Measurements from ENCODE around the gene TRMT44. TPM values are rescaled to one million over a fixed set of nuclear protein-coding genes. Genes with fewer than 3 reads are reported as not detected.

Gene TRMT44
- total and polyA plus RNA-seq, 2 of the 13 experiments (the other 11 are each of a cell fraction or from before 2014, with no cell fraction given), result 5.8 to 8.6 TPM

DNA sequence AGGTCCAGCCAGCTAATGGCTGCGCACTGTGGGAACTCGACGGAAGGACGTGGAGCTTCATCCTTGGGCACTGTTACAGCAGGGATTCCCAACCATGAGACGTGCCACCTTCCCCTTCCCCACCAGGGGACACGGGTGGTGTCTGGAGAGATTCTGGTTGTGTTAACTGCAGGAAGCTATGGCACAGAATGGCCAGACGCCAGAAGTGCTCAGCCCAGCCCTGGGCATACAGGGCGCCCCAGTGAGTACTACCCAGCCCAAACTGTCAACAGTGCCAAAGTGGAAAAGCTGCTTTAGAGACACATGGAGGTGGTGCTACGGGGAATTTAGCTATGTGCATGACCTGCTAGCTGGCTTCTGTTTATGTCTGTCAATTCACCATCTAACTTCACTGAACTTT, 32.8 kb upstream of the TRMT44 start (continued):
- TF ChIP-seq, protein P1, sequence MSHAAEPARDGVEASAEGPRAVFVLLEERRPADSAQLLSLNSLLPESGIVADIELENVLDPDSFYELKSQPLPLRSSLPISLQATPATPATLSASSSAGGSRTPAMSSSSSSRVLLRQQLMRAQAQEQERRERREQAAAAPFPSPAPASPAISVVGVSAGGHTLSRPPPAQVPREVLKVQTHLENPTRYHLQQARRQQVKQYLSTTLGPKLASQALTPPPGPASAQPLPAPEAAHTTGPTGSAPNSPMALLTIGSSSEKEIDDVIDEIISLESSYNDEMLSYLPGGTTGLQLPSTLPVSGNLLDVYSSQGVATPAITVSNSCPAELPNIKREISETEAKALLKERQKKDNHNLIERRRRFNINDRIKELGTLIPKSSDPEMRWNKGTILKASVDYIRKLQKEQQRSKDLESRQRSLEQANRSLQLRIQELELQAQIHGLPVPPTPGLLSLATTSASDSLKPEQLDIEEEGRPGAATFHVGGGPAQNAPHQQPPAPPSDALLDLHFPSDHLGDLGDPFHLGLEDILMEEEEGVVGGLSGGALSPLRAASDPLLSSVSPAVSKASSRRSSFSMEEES (CRISPR knock-in tag; IDR thresholded peaks at IDR 0.05), result no peak
- no peak for TF ChIP-seq NFIC (IDR thresholded peaks at IDR 0.05; ENCODE audit: low read length)
- no peak for TF ChIP-seq NFE2L2 (IDR thresholded peaks at IDR 0.05; ENCODE audit: low read length)
- no peak for TF ChIP-seq NR1H2 (CRISPR knock-in tag; IDR thresholded peaks at IDR 0.05; ENCODE audit: borderline replicate concordance, low read depth)

DNA sequence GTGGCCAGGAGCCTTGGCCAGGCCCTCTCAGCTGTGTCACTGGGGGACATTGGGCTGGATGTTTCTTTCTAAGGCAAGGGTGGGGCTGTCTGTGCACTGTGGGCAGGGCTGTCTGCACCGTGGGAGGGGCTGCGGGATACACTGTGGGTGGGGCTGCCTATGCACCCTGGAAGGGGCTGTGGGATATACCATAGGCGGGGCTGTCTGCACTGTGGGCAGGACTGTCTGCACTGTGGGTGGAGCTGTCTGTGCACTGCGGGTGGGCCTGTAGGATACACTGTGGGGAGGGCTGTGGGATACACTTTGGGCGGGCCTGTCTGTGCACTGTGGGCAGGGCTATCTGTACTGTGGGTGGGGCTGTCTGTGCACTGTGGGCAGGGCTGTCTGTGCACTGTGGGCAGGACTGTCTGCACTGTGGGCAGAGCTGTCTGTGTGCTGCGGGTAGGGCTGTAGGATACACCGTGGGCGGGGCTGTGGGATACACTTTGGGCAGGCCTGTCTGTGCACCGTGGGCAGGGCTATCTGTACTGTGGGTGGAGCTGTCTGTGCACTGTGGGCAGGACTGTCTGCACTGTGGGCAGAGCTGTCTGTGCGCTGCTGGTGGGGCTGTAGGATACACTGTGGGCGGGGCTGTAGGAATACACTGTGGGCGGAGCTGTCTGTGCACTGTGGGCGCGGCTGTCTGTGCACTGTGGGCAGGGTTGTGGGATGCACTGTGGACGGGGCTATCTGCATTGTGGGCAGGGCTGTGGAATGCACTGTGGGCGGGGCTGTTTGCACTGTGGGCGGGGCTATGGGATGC, 31.1 kb upstream of the TRMT44 start:
- Histone ChIP-seq H3K36me3 (replicated peaks in 1 of 2; ENCODE audit: control insufficient read depth in 1 of 2, insufficient read depth in 2 of 2, low read length in 2 of 2) (peaks cover 7 to 12% of the 10 kb centered on the region in 2 experiments; a peak in 4 of 5 replicates), H3K4me2 (ENCODE audit: low read depth, low read length) (no peak overlapping the region), H3K27me3 (ENCODE audit: control insufficient read depth in 1 of 2, insufficient read depth in 2 of 2, low read length in 2 of 2) (no peaks in the 10 kb centered on the region), H3K9ac (ENCODE audit: insufficient read depth, low read depth, low read length) (no peak overlapping the region), H4K20me1 (ENCODE audit: insufficient read depth, low read length) (no peaks in the 10 kb centered on the region; the same call in 1 of the 2 replicates), H3K9me3 (ENCODE audit: low read length) (no peaks in the 10 kb centered on the region), H3K27ac (ENCODE audit: extremely low read length, insufficient read depth, low read length) (no peak overlapping the region), H3K79me2 (ENCODE audit: insufficient read depth, low read length) (no peaks in the 10 kb centered on the region), H3K4me1 (ENCODE audit: insufficient read depth, low read length) (no peaks in the 10 kb centered on the region), H3K4me3 (replicated peaks in 1 of 3; ENCODE audit: insufficient read depth in 1 of 3, low read depth in 2 of 3, low read length in 3 of 3) (no peak overlapping the region), H2AFZ (ENCODE audit: low read length) (no peak overlapping the region)
- intact Hi-C loops (cut with micrococcal nuclease; ENCODE audit: unreplicated experiment), result no loop called here
- BruUV-seq (replicated peaks), result no TSS peak
- ATAC-seq (no peak; the same call in 1 of the 3 replicates), DNase-seq (ENCODE audit: low spot score) (no peak), FAIRE-seq (no peak)
- in situ Hi-C loops (cut with HindIII; ENCODE audit: extremely low pct_ligation_motif_present, low pct_unique_long_range_greater_than_20kb), result loop anchor here (10.0 kb wide), 1 partner anchor 245 kb away; no protein-coding TSS in a partner anchor
- ChIA-PET CTCF (ENCODE audit: low intra/inter-chr PET ratio, low total read pairs) (interaction anchor here (1.4 kb wide), 1 partner anchor 167 kb away, joined by 8 read pairs; no protein-coding TSS in a partner anchor), POLR2A (interaction anchor here (1.5 kb wide), 1 partner anchor 13 kb away, joined by 3 read pairs; no protein-coding TSS in a partner anchor)
- 97% methylated on average over 12 of the region's 17 CpGs for WGBS (ENCODE audit: low lambda C conversion rate)
- TF ChIP-seq EEA1 (CRISPR knock-in tag; IDR thresholded peaks at IDR 0.05; ENCODE audit: borderline replicate concordance), result no peak
- TF ChIP-seq, protein P2, sequence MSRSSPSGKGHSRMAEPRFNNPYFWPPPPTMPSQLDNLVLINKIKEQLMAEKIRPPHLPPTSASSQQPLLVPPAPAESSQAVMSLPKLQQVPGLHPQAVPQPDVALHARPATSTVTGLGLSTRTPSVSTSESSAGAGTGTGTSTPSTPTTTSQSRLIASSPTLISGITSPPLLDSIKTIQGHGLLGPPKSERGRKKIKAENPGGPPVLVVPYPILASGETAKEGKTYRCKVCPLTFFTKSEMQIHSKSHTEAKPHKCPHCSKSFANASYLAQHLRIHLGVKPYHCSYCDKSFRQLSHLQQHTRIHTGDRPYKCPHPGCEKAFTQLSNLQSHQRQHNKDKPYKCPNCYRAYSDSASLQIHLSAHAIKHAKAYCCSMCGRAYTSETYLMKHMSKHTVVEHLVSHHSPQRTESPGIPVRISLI (CRISPR knock-in tag; IDR thresholded peaks at IDR 0.05; ENCODE audit: borderline replicate concordance), result no peak
- TF ChIP-seq, protein P3, sequence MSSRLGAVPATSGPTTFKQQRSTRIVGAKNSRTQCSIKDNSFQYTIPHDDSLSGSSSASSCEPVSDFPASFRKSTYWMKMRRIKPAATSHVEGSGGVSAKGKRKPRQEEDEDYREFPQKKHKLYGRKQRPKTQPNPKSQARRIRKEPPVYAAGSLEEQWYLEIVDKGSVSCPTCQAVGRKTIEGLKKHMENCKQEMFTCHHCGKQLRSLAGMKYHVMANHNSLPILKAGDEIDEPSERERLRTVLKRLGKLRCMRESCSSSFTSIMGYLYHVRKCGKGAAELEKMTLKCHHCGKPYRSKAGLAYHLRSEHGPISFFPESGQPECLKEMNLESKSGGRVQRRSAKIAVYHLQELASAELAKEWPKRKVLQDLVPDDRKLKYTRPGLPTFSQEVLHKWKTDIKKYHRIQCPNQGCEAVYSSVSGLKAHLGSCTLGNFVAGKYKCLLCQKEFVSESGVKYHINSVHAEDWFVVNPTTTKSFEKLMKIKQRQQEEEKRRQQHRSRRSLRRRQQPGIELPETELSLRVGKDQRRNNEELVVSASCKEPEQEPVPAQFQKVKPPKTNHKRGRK (CRISPR knock-in tag; IDR thresholded peaks at IDR 0.05), result no peak
- TF ChIP-seq, protein P4, sequence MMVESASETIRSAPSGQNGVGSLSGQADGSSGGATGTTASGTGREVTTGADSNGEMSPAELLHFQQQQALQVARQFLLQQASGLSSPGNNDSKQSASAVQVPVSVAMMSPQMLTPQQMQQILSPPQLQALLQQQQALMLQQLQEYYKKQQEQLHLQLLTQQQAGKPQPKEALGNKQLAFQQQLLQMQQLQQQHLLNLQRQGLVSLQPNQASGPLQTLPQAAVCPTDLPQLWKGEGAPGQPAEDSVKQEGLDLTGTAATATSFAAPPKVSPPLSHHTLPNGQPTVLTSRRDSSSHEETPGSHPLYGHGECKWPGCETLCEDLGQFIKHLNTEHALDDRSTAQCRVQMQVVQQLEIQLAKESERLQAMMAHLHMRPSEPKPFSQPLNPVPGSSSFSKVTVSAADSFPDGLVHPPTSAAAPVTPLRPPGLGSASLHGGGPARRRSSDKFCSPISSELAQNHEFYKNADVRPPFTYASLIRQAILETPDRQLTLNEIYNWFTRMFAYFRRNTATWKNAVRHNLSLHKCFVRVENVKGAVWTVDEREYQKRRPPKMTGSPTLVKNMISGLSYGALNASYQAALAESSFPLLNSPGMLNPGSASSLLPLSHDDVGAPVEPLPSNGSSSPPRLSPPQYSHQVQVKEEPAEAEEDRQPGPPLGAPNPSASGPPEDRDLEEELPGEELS (CRISPR knock-in tag; IDR thresholded peaks at IDR 0.05), result no peak
- TF ChIP-seq BORCS8-MEF2B (CRISPR knock-in tag; IDR thresholded peaks at IDR 0.05), result no peak
- TF ChIP-seq ZNF17 (CRISPR knock-in tag; IDR thresholded peaks at IDR 0.05), result no peak
- TF ChIP-seq RBM39 (IDR thresholded peaks at IDR 0.05; ENCODE audit: low read depth, low read length, poor library complexity, severe bottlenecking), result no peak
- no peak for TF ChIP-seq ELF3 (CRISPR knock-in tag; IDR thresholded peaks at IDR 0.05)
- TF ChIP-seq ZNF180 (CRISPR knock-in tag; IDR thresholded peaks at IDR 0.05; ENCODE audit: borderline replicate concordance, low read depth), result no peak
- no peak for TF ChIP-seq CCDC6 (CRISPR knock-in tag; IDR thresholded peaks at IDR 0.05)
